Astrocyte (in vitro differentiated cells and primary cell): ENCODE data around the gene TSC22D3.

Experiments used
- CTCF ChIP-seq: IDR thresholded peaks from 2 replicates; pipeline ENCODE4 v1.5.1; 2011; ENCODE audit warnings: low read depth, mild to moderate bottlenecking, inconsistent platforms, low read length, moderate library complexity; ENCODE audit not compliant: insufficient read depth
- EZH2 ChIP-seq: IDR thresholded peaks from 2 replicates; pipeline ENCODE4 v1.6.1; 2012; ENCODE audit warnings: mild to moderate bottlenecking, low read length, inconsistent platforms; ENCODE audit not compliant: insufficient read depth

- TF ChIP-seq CTCF: no peak
- no peak for TF ChIP-seq EZH2
Measured at GRCh38 chrX:107823456-107823855, 47.9 kb upstream of the TSC22D3 start.
